Measurements from ENCODE around the gene QPRT. TPM values are rescaled to one million over a fixed set of nuclear protein-coding genes. Genes with fewer than 3 reads are reported as not detected.

Gene QPRT
- total RNA-seq, 4 donors from 2014 or later, result 16.7 to 54.3 (median 23.1) TPM

- intact Hi-C loops (cut with DNase I; ENCODE audit: low total_unique reads), result no loop called here
- no peaks in the 10 kb centered on the region for H3K36me3 ChIP-seq
- no peaks in the 10 kb centered on the region for H3K9me3 ChIP-seq
- no peaks in the 10 kb centered on the region for H3K27me3 ChIP-seq
- TF ChIP-seq POLR2A (IDR thresholded peaks at IDR 0.05) (no peak), CTCF (IDR thresholded peaks at IDR 0.05) (no peak)
- no peak for DNase-seq
- no peak overlapping the region for H3K4me3 ChIP-seq
- no peaks in the 10 kb centered on the region for H3K4me1 ChIP-seq
- H3K27ac ChIP-seq, result no peak overlapping the region
Observed at GRCh38 chr16:29644338-29644857, 34.6 kb upstream of the QPRT start.

GRCh38 chr16:29644973-29645693, 33.8 kb upstream of the QPRT start:
- DNase-seq, result no peak
- H3K4me1 ChIP-seq, result no peaks in the 10 kb centered on the region
- intact Hi-C loops (cut with DNase I; ENCODE audit: low total_unique reads), result no loop called here
- no peaks in the 10 kb centered on the region for H3K36me3 ChIP-seq
- H3K27ac ChIP-seq, result no peak overlapping the region
- no peak for TF ChIP-seq POLR2A (IDR thresholded peaks at IDR 0.05)
- TF ChIP-seq CTCF (IDR thresholded peaks at IDR 0.05), result no peak
- H3K4me3 ChIP-seq, result no peak overlapping the region
- no peaks in the 10 kb centered on the region for H3K9me3 ChIP-seq
- no peaks in the 10 kb centered on the region for H3K27me3 ChIP-seq

GRCh38 chr16:29645694-29646187, 33.2 kb upstream of the QPRT start:
- Histone ChIP-seq H3K4me1 (no peaks in the 10 kb centered on the region), H3K4me3 (no peak overlapping the region), H3K27me3 (no peaks in the 10 kb centered on the region), H3K27ac (no peak overlapping the region), H3K36me3 (no peaks in the 10 kb centered on the region), H3K9me3 (no peaks in the 10 kb centered on the region)
- intact Hi-C loops (cut with DNase I; ENCODE audit: low total_unique reads), result no loop called here
- DNase-seq, result no peak
- TF ChIP-seq POLR2A (IDR thresholded peaks at IDR 0.05), result no peak
- TF ChIP-seq CTCF (IDR thresholded peaks at IDR 0.05), result no peak

GRCh38 chr16:29646947-29647346, 32.0 kb upstream of the QPRT start:
- Histone ChIP-seq H3K4me1 (no peaks in the 10 kb centered on the region), H3K36me3 (no peaks in the 10 kb centered on the region), H3K27ac (no peak overlapping the region), H3K27me3 (no peaks in the 10 kb centered on the region), H3K9me3 (no peaks in the 10 kb centered on the region), H3K4me3 (no peak overlapping the region)
- intact Hi-C loops (cut with DNase I; ENCODE audit: low total_unique reads), result no loop called here
- no peak for TF ChIP-seq POLR2A (IDR thresholded peaks at IDR 0.05)
- TF ChIP-seq CTCF (IDR thresholded peaks at IDR 0.05), result no peak
- DNase-seq, result no peak

All from uterus (tissue), 4 donors.